Measurements from ENCODE around the gene GRIP2.

- TF ChIP-seq POLR2A (IDR thresholded peaks at IDR 0.05) = no peak
- no peak for TF ChIP-seq CTCF (IDR thresholded peaks at IDR 0.05)
Measured at GRCh38 chr3:14587740-14588360, 47.7 kb upstream of the GRIP2 start.
